BJ (cell line): ENCODE measurements around the gene FUT8. TPM values are rescaled to one million over a fixed set of nuclear protein-coding genes. Genes with fewer than 3 reads are reported as not detected.
"Not testable (repeated sequence)": the region's sequence is repeated elsewhere in the genome, so short reads cannot be mapped to it uniquely, and the experiment has no call there.

ENCODE experiments used
- CTCF ChIA-PET: fragments of 350-600 bp; formaldehyde crosslinking; extraction: SDS; loops from one replicate; lab custom pipeline; 2021; ENCODE audit warnings: antibody characterized with exemption, inconsistent platforms; lab: Yijun Ruan, JAX
- POLR2A ChIA-PET: fragments of 300-600 bp; sonication (Branson Sonifier 250); formaldehyde crosslinking; extraction: SDS; loops from one replicate; lab custom pipeline; 2021; ENCODE audit warnings: antibody characterized with exemption; lab: Charles Lee
- DNase-seq: peaks from one replicate; pipeline ENCODE4 v3.0.0-alpha.2; 2011; ENCODE audit warnings: low read depth
- H3K27me3 ChIP-seq: 2 replicates; pipeline ENCODE4 v1.6.0; 2011; ENCODE audit warnings: low read length; ENCODE audit not compliant: control insufficient read depth, insufficient read depth
- H3K36me3 ChIP-seq: 2 replicates; pipeline ENCODE4 v1.5.1; 2011; ENCODE audit warnings: low read length; ENCODE audit not compliant: control insufficient read depth, insufficient read depth
- H3K4me3 ChIP-seq: 2 replicates; pipeline ENCODE4 v1.5.1; 2011; ENCODE audit warnings: low read depth, mild to moderate bottlenecking, control low read depth, low read length
- CTCF ChIP-seq: IDR thresholded peaks from 2 replicates; pipeline ENCODE4 v1.5.1; 2011; ENCODE audit warnings: low read depth, mild to moderate bottlenecking, control low read depth, inconsistent platforms, low read length, moderate library complexity; ENCODE audit not compliant: insufficient read depth
- polyA plus RNA-seq: library from polyadenylated mRNA; depleted of rRNA; stranded (reverse); fragments of >200 nt; gene quantifications from 2 replicates; pipeline ENCODE4 v1.2.3, GENCODE V29; 2011

Gene FUT8
- polyA plus RNA-seq, 1 experiment: 14.7 TPM

- H3K27me3 ChIP-seq: no peaks in the 10 kb centered on the region
- DNase-seq: no peak
- ChIA-PET CTCF (no interaction called here), POLR2A (interaction anchor here (0.7 kb wide), 1 partner anchor 143 kb away, joined by 8 read pairs; no protein-coding TSS in a partner anchor)
- no peak for TF ChIP-seq CTCF
- no peak overlapping the region for H3K4me3 ChIP-seq
- no peaks in the 10 kb centered on the region for H3K36me3 ChIP-seq
Measured at GRCh38 chr14:65456247-65456646, 43.7 kb downstream of the FUT8 start.

- no peak for DNase-seq
- Histone ChIP-seq H3K27me3 (no peaks in the 10 kb centered on the region), H3K4me3 (no peak overlapping the region), H3K36me3 (no peaks in the 10 kb centered on the region)
- ChIA-PET CTCF (interaction anchor here (1.3 kb wide), 1 partner anchor 10 kb away, joined by 3 read pairs; no protein-coding TSS in a partner anchor), POLR2A (no interaction called here)
- no peak for TF ChIP-seq CTCF
Measured at GRCh38 chr14:65461730-65462129, 49.2 kb downstream of the FUT8 start.

- ChIA-PET POLR2A (no interaction called here), CTCF (no interaction called here)
- H3K27me3 ChIP-seq: no peaks in the 10 kb centered on the region
- no peak overlapping the region for H3K4me3 ChIP-seq
- no peak for TF ChIP-seq CTCF
- DNase-seq: no peak
- no peaks in the 10 kb centered on the region for H3K36me3 ChIP-seq
Measured at GRCh38 chr14:65462411-65462810, 49.9 kb downstream of the FUT8 start.

GRCh38 chr14:65465584-65465983, 53.1 kb downstream of the FUT8 start:
- CTCF ChIA-PET: no interaction called here

GRCh38 chr14:65467926-65468325, 55.4 kb downstream of the FUT8 start:
- DNase-seq, H3K27me3 ChIP-seq, H3K4me3 ChIP-seq, H3K36me3 ChIP-seq, POLR2A ChIA-PET, CTCF ChIA-PET: not testable (repeated sequence)

More at GRCh38 chr14:65465584-65465983, 53.1 kb downstream of the FUT8 start:
- no peak overlapping the region for H3K4me3 ChIP-seq
- POLR2A ChIA-PET: no interaction called here
- no peak for TF ChIP-seq CTCF
- no peaks in the 10 kb centered on the region for H3K27me3 ChIP-seq
- H3K36me3 ChIP-seq: no peaks in the 10 kb centered on the region
- DNase-seq: no peak

GRCh38 chr14:65469903-65470302, 57.4 kb downstream of the FUT8 start:
- no peaks in the 10 kb centered on the region for H3K27me3 ChIP-seq
- no peak for TF ChIP-seq CTCF
- no peaks in the 10 kb centered on the region for H3K36me3 ChIP-seq
- H3K4me3 ChIP-seq: no peak overlapping the region
- ChIA-PET CTCF (no interaction called here), POLR2A (no interaction called here)
- no peak for DNase-seq
